Embryonic facial prominence (tissue), 1 donor: ENCODE results near the gene EDDM3A.
"Not testable (repeated sequence)": the region's sequence is repeated elsewhere in the genome, so short reads cannot be mapped to it uniquely, and the experiment has no call there.

Source experiments
- DNase-seq: peaks from one replicate; pipeline ENCODE4 v3.0.0-alpha.2; 2016; ENCODE audit errors: extremely low spot score

Gene EDDM3A

GRCh38 chr14:20732979-20733635, 12.6 kb upstream of the EDDM3A start:
- no peak for DNase-seq

DNA sequence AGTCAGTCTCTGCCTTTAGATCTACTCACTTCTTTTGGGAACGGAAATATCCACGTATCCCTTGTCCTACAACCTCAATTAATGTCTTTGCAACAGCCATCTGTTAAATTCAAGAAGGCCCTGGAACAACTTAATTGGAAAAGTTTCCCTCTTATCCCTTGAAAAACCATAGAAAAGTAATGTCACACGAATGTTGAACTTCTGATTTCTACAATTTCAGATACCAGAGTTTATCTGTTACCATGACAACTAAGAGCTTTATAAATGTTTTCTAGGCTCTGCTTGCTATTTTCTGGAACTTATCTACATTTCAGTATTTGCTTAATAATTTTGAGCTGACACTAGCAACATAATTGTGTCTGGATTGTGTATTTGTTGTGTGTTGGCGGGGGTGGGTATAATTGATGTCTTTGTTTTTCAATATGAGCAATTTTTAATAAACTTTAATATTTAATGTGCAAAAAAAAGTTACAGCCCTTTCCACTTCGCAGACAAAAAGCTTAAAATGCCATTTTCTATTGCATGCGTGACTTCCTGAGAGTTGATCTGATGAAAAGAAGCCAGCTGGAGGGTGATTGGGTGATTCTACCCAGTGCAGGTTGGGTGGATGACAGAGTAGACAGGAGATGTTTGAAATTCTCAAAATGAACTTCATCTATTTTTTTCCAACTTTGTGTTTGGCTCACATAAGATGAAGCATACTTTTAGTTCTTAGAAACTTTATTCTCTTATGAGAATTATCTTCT, 11.8 kb upstream of the EDDM3A start:
- no peak for DNase-seq

DNA sequence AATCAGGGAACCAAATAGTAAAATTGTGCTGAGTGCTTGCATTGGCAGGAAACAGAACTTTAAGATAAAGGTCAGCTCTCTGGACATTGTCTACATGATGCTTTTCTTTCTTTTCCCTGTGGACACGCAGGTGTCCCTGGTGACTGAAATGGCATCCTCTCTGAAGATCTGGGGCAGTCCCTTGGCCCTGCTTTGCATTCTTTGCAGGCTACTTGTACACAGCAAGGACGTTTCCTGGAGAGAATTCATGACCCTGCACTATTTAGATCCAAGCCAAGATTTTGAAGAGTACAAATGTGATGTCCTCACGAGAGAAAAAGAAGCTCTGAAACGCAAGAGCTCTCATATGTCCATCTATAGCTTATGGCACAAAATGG, 11.3 kb upstream of the EDDM3A start:
- DNase-seq = no peak

GRCh38 chr14:20738292-20738691, 7.4 kb upstream of the EDDM3A start:
- DNase-seq = not testable (repeated sequence)

DNA sequence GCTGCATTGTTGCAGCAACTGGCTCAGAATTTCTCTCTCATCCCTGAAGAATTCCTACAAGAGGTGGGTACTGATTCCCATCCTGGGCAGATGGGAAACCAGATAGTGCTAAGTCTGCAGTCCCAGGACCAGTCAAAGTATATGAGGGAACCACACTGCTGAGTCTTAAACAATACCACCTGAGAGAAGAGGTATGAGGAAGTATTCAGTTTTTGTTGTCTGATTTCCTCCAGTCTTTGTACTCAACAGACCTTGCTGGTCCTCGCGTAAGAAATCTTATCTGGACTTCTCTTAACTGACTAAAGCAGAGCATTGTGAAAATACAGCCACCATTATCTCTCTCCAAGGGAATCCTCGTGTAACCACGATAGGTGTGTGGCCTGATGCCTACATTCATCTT, 3.6 kb upstream of the EDDM3A start:
- no peak for DNase-seq

GRCh38 chr14:20743556-20743955, 2.1 kb upstream of the EDDM3A start:
- DNase-seq = no peak

GRCh38 chr14:20746566-20746965, 879 bp downstream of the EDDM3A start:
- no peak for DNase-seq

DNA sequence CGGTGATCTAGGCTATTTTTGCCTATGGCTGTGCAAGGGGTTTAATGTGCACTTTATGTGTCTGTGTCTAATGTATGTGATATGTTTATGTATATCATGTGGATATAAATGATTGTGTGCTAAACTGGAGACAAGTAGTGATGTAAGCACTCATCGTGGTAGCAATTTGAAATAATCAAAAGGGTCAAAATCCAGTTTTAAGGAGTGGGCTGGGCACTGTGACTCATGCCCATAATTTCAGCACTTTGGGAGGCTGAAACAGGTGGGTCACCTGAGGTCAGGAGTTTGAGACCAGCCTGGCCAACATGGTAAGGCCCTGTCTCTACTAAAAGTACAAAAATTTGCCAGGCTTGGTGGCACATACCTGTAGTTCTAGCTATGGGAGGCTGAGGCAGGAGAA, 2.8 kb downstream of the EDDM3A start:
- no peak for DNase-seq

DNA sequence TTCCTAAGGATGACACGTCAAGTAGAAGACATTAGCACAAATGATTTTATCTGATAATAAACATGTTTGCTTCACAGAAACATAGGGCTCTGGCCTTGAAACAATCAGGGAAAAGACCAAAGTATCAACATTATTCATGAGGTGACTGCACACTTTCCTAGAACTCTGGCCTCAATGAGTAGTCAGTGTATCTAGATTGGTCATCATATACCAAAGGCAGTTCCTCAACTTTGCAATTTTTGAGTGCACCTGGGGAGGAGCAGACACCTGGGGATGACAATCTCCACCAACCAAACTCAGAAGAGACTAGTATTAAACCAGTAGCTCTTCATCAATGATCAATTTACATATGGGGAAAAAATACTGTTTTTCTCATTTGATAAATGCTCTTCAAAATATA, 4.5 kb downstream of the EDDM3A start:
- no peak for DNase-seq

DNA sequence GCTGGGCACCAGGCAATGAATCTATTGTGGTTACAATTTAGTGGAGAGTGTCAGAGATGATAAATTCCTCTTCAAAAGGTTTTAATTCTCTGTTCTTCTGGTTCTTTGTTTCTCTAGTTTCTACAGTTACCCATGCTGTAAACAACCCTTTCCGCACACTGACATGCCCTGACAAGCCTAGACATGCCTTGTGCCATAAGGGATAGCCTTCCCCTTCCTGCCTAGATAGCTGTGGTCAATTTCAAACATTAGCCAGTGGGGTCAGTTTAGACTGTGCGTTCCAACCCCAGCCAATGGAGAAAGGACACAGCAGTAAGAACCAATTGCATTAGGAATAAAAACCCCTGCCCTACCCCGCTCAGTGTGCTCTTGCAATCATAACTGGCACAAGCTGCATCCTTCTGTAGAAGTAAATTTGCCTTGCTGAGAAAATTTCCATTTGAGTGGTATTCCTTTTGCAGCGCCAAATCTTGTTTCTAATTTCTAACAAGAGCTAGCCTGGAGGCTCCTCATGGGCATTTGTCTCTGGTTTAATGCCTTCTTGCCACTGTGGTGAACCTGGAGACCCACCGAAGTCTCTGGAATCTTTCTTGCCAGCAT, 6.4 kb downstream of the EDDM3A start:
- no peak for DNase-seq

DNA sequence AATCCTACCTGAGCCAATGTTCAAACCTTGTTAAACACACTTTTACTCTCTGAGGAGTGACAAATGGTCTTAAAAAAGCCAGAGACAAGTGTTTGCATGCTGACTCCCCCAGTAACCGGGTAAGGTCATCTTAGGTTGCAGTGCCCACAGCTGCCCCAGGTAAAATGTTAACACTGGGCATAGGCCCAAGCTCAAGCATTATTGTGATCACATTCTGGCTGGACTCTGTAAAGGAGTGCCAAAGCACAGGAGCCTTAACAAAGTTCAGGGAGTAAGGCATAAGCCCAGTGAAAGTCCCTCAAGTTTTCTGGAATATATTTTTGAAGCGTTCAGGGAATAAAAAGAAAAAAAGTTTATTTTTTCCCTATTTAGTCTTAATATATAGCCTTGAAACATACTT, 8.6 kb downstream of the EDDM3A start:
- no peak for DNase-seq

- DNase-seq = no peak
Observed at GRCh38 chr14:20755037-20755436, 9.3 kb downstream of the EDDM3A start.

- no peak for DNase-seq
Observed at GRCh38 chr14:20757965-20758364, 12.3 kb downstream of the EDDM3A start.

DNA sequence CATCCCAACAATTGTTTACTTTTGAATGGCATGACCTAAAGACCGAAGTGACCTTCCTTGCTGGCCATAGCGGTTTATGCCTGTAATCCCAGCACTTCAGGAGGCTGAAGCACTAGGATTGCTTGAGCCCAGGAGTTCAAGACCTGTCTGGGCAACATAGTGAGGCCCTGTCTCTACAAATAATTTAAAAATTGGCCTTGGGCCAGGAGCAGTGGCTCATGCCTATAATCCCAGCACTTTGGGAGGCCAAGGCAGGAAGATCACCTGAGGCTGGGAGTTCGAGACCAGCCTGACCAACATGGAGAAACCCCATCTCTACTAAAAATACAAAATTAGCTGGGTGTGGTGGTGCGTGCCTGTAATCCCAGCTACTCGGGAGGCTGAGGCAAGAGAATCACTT, 13.8 kb downstream of the EDDM3A start:
- not testable (repeated sequence) for DNase-seq

GRCh38 chr14:20760950-20761349, 15.3 kb downstream of the EDDM3A start:
- DNase-seq = no peak

DNA sequence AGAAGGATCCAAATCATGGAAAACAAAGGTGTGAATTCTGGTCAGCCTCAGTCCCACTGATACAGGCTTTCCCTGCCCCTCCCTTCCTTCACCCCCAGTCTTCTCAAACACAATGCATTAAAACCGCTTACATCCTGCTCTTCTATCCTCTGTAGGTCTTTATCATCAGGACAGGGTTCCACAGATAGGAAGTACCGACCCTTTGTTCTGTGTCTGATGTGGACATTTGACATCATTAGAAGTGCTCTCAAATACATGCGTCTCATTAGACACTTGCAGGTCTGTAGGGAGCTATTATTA, 22.9 kb downstream of the EDDM3A start:
- DNase-seq = no peak

DNA sequence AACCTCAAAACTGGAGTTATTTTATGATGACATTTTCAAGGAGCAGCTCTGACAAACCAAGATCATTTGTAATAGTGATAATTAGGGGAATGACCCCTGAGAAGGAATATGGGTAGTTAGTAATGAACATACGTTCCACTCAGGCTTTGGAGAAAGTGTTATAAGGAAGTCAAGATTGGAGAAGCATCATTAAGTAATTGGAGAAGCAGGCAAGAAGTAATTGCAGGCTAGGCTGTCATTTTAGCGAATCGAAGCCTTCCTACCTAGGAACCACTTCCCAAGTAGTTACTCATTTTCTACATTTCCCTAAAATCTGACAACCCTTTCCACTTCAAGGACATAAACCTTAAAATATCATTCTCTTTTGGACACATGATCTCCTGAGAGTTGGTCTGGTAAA, 23.7 kb downstream of the EDDM3A start:
- no peak for DNase-seq

GRCh38 chr14:20772650-20773049, 27.0 kb downstream of the EDDM3A start:
- DNase-seq = no peak

- DNase-seq = no peak
Observed at GRCh38 chr14:20774258-20774824, 28.7 kb downstream of the EDDM3A start.

DNA sequence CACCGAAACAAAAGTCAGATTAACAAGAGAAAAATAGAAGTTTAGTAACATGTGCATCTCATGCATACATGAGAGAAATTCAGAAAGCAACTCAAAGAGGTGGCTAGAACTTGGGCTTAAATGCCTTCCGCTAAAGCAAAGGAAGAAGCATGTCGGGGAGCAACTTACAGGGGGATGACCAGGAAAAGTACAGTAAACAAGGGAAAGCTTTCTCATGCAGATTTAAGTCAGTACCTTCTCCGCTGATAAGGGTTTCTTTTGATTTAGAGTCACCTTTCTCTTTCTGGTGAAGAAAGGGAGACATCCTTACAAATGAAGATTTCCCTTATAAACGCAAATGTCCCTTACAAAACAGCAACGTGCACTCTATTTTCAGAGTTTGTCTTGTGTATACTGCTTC, 29.4 kb downstream of the EDDM3A start:
- DNase-seq = no peak

DNA sequence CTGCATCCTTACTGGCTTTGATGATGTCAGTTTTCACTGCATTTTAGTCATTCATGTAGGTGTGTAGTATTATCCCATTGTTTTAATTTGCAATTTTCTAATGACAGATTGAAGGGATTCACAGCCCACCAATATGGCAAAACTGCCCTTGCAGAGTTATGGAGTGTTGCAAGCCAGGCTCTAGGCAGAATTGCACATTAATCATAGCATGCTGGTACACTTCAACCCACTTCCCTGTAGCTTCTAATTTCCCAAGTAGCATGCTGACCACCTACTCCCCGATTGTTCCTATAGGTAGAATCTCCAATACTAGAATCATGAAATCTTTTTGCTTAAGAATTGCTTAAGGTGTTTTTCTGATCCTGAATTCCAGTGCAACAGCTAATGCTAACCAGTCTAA, 30.2 kb downstream of the EDDM3A start:
- DNase-seq = no peak

DNA sequence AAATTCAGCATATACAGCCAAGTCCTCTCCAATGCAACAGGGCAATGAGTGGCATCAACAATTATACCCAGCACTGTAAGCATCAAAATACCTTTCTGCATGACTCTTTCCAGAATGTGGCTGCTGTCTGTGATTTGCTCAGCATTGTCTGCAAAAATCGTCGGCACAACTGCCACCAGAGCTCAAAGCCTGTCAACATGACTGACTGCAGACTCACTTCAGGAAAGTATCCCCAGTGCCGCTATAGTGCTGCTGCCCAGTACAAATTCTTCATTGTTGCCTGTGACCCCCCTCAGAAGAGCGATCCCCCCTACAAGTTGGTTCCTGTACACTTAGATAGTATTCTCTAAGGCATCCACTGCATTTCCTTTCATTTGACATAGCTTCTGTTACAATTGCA, 36.1 kb downstream of the EDDM3A start:
- DNase-seq = no peak

- DNase-seq = no peak
Observed at GRCh38 chr14:20782280-20782890, 36.7 kb downstream of the EDDM3A start.
